Colon (tissue), 2 donors: ENCODE measurements around the gene KRT17.
"Not testable (repeated sequence)": the region's sequence is repeated elsewhere in the genome, so short reads cannot be mapped to it uniquely, and the experiment has no call there.

Source experiments
- FAIRE-seq: peaks from 2 replicates; lab custom pipeline; 2012; peaks lifted over from hg19 to GRCh38; lab: Jason Lieb, UNC
- donor health status: control.
- donor health status: control.

KRT17 gene

GRCh38 chr17:41593306-41593981 lies 30.9 kb downstream of the KRT17 start:
- FAIRE-seq: no peak

GRCh38 chr17:41592601-41593305 lies 31.6 kb downstream of the KRT17 start:
- FAIRE-seq: no peak

- no peak for FAIRE-seq
Measured at GRCh38 chr17:41589301-41589700, 35.1 kb downstream of the KRT17 start.

- no peak for FAIRE-seq
Measured at GRCh38 chr17:41588126-41588810, 36.1 kb downstream of the KRT17 start.

GRCh38 chr17:41586863-41587495 lies 37.4 kb downstream of the KRT17 start, which contains the start of gene KRT14:
KRT14 (minus strand) TSS chr17:41586895; CDS start chr17:41586834, 61 bp downstream.
- no peak for FAIRE-seq

- no peak for FAIRE-seq
Measured at GRCh38 chr17:41585301-41586056, 38.9 kb downstream of the KRT17 start.

GRCh38 chr17:41584331-41584927 lies 39.9 kb downstream of the KRT17 start:
- not testable (repeated sequence) for FAIRE-seq

- FAIRE-seq: no peak
Measured at GRCh38 chr17:41583137-41584127, 40.9 kb downstream of the KRT17 start.

GRCh38 chr17:41582061-41582968 lies 42.1 kb downstream of the KRT17 start:
- not testable (repeated sequence) for FAIRE-seq

GRCh38 chr17:41581366-41582060 lies 42.9 kb downstream of the KRT17 start:
- FAIRE-seq: no peak

GRCh38 chr17:41580687-41581365 lies 43.5 kb downstream of the KRT17 start:
- FAIRE-seq: no peak

GRCh38 chr17:41580244-41580575 lies 44.2 kb downstream of the KRT17 start:
- FAIRE-seq: no peak

GRCh38 chr17:41579484-41580243 lies 44.7 kb downstream of the KRT17 start:
- no peak for FAIRE-seq

- no peak for FAIRE-seq
Measured at GRCh38 chr17:41578971-41579370, 45.4 kb downstream of the KRT17 start.

GRCh38 chr17:41578538-41578937 lies 45.8 kb downstream of the KRT17 start:
- FAIRE-seq: no peak

GRCh38 chr17:41576740-41577139 lies 47.6 kb downstream of the KRT17 start:
- FAIRE-seq: not testable (repeated sequence)

GRCh38 chr17:41575336-41575735 lies 49.0 kb downstream of the KRT17 start:
- FAIRE-seq: no peak
